B cell (primary cell): ENCODE measurements around the gene SIGLEC8. TPM values are rescaled to one million over a fixed set of nuclear protein-coding genes. Genes with fewer than 3 reads are reported as not detected.

Experiments used
- ATAC-seq: fragments of 200-7000 bp; cut with Tn5 transposase; one replicate; pipeline ENCODE4 v1.10.0; 2021; ENCODE audit warnings: low read depth, mild to moderate bottlenecking, moderate number of reproducible peaks, moderate library complexity
- CTCF ChIA-PET: fragments of 350-600 bp; sonication (Branson Sonifier 250); formaldehyde crosslinking; loops from one replicate; lab custom pipeline; 2021; ENCODE audit warnings: antibody characterized with exemption, inconsistent platforms; lab: Charles Lee
- POLR2A ChIA-PET: fragments of 350-600 bp; sonication (Branson Sonifier 250); formaldehyde crosslinking; loops from one replicate; lab custom pipeline; 2021; ENCODE audit warnings: antibody characterized with exemption; lab: Charles Lee
- DNase-seq: peaks from one replicate; pipeline ENCODE4 v3.0.0; 2013
- H2AFZ ChIP-seq: 2 replicates; pipeline ENCODE4 v1.6.1; 2012; ENCODE audit warnings: mild to moderate bottlenecking, low read depth, low read length; ENCODE audit not compliant: insufficient read depth, poor library complexity, severe bottlenecking
- H3K27ac ChIP-seq, 2 donors: 1 replicate in 1 of 2; 2 replicates in 1 of 2; pipeline ENCODE4 v1.5.1; 2012 to 2013; ENCODE audit warnings: low read length in 2 of 2, mild to moderate bottlenecking in 2 of 2, moderate library complexity in 1 of 2
- H3K27me3 ChIP-seq, 4 experiments: fragments of 200-600 bp in 1 of 4; sonication (generic) in 1 of 4; replicated peaks in 1 of 4; 1 replicate in 2 of 4; 2 replicates in 2 of 4; pipeline versions ENCODE4 v1.6.1 to v1.7.0; 2013 to 2016; ENCODE audit warnings: low read length in 3 of 4, mild to moderate bottlenecking in 2 of 4, mixed read lengths in 1 of 4, moderate library complexity in 1 of 4; ENCODE audit not compliant: insufficient read depth in 4 of 4, control insufficient read depth in 3 of 4; ENCODE audit errors: control extremely low read depth in 1 of 4
- H3K36me3 ChIP-seq, 2 experiments: replicated peaks in 1 of 2; 1 replicate in 1 of 2; 2 replicates in 1 of 2; pipeline versions ENCODE4 v1.6.1 to v1.7.1; 2013; ENCODE audit warnings: low read length in 1 of 2; ENCODE audit not compliant: insufficient read depth in 2 of 2, control insufficient read depth in 1 of 2; ENCODE audit errors: control extremely low read depth in 1 of 2, extremely low read depth in 1 of 2
- H3K4me1 ChIP-seq, 2 donors: fragments of 200-600 bp in 1 of 2; sonication (generic) in 1 of 2; 1 replicate in 1 of 2; 2 replicates in 1 of 2; pipeline versions ENCODE4 v1.5.1 to v1.6.1; 2013 to 2017; ENCODE audit warnings: low read length in 2 of 2; ENCODE audit not compliant: control insufficient read depth in 2 of 2, insufficient read depth in 2 of 2
- H3K4me2 ChIP-seq: replicated peaks from 2 replicates; pipeline ENCODE3; 2012; ENCODE audit warnings: mild to moderate bottlenecking, low read depth, low read length; ENCODE audit not compliant: poor library complexity, severe bottlenecking
- H3K4me3 ChIP-seq, 5 experiments: fragments of 200-600 bp in 1 of 5; sonication (generic) in 1 of 5; 1 replicate in 3 of 5; 2 replicates in 2 of 5; pipeline versions ENCODE4 v1.5.1 to v1.7.0; 2011 to 2016; ENCODE audit warnings: low read length in 4 of 5, mild to moderate bottlenecking in 4 of 5, low read depth in 2 of 5, control low read depth in 1 of 5, moderate library complexity in 1 of 5; ENCODE audit not compliant: insufficient read depth in 1 of 5; ENCODE audit errors: control extremely low read depth in 1 of 5, extremely low read depth in 1 of 5
- H3K79me2 ChIP-seq: fragments of 200-600 bp; sonication (generic); one replicate; pipeline ENCODE4 v1.6.0; 2016; ENCODE audit warnings: low read length; ENCODE audit not compliant: control insufficient read depth, insufficient read depth
- H3K9ac ChIP-seq: fragments of 200-600 bp; sonication (generic); 2 replicates; pipeline ENCODE4 v1.6.1; 2017; ENCODE audit warnings: mild to moderate bottlenecking, low read length, moderate library complexity
- H3K9me3 ChIP-seq, 3 donors: one replicate each; pipeline versions ENCODE4 v1.6.1 to v1.7.1; 2013; ENCODE audit warnings: low read length in 2 of 3; ENCODE audit not compliant: control insufficient read depth in 2 of 3, insufficient read depth in 1 of 3; ENCODE audit errors: control extremely low read depth in 1 of 3
- H4K20me1 ChIP-seq: 2 replicates; pipeline ENCODE4 v1.6.0; 2012; ENCODE audit warnings: mild to moderate bottlenecking, low read length; ENCODE audit not compliant: insufficient read depth, control insufficient read depth, poor library complexity, severe bottlenecking
- H3K27ac Mint-ChIP-seq: one replicate; pipeline ENCODE4 v1.8.0; 2021; ENCODE audit warnings: mixed read lengths
- H3K27me3 Mint-ChIP-seq: one replicate; pipeline ENCODE4 v1.8.0; 2021; ENCODE audit warnings: mixed read lengths
- H3K4me1 Mint-ChIP-seq: one replicate; pipeline ENCODE4 v1.8.0; 2021; ENCODE audit warnings: mixed read lengths
- H3K4me3 Mint-ChIP-seq: one replicate; pipeline ENCODE4 v1.8.0; 2021; ENCODE audit warnings: mixed read lengths
- H3K9me3 Mint-ChIP-seq: one replicate; pipeline ENCODE4 v1.8.0; 2022; ENCODE audit warnings: mixed read lengths; ENCODE audit not compliant: insufficient read depth
- CTCF ChIP-seq: fragments of 200-600 bp; IDR thresholded peaks from one replicate; pipeline ENCODE4 v1.8.0; 2022; ENCODE audit warnings: antibody characterized with exemption, mild to moderate bottlenecking
- EZH2 ChIP-seq: IDR thresholded peaks from 2 replicates; pipeline ENCODE4 v1.6.1; 2012; ENCODE audit warnings: borderline replicate concordance, low read depth, mild to moderate bottlenecking, moderate library complexity, low read length; ENCODE audit not compliant: insufficient read depth, poor library complexity, severe bottlenecking
- whole genome bisulfite sequencing: methylation state at CpG from one replicate; pipeline ENCODE4 v1.1.5; 2013; ENCODE audit warnings: missing lambda C conversion rate; ENCODE audit not compliant: insufficient coverage; 5-methylcytosine and 5-hydroxymethylcytosine counted together
- intact Hi-C: fragments of 100-400 bp; cut with micrococcal nuclease; formaldehyde crosslinking; loops from one replicate; pipeline ENCODE4 v1.10.0; 2022
- polyA plus RNA-seq: library from polyadenylated mRNA; depleted of rRNA; stranded (reverse); fragments of >200 nt; gene quantifications from 2 replicates; pipeline ENCODE4 v1.2.3, GENCODE V29; 2012
- total RNA-seq, 2 donors: library from RNA; stranded (reverse); fragments of 120-200 nt in 1 of 2; gene quantifications; 1 replicate in 1 of 2; 2 replicates in 1 of 2; pipeline versions ENCODE4 v1.2.3 to v1.2.4, GENCODE V29; 2013 to 2022

The SIGLEC8 gene
- total and polyA plus RNA-seq, 2 donors (not counting 1 experiment from before 2014, with no cell fraction given) = not detected

DNA sequence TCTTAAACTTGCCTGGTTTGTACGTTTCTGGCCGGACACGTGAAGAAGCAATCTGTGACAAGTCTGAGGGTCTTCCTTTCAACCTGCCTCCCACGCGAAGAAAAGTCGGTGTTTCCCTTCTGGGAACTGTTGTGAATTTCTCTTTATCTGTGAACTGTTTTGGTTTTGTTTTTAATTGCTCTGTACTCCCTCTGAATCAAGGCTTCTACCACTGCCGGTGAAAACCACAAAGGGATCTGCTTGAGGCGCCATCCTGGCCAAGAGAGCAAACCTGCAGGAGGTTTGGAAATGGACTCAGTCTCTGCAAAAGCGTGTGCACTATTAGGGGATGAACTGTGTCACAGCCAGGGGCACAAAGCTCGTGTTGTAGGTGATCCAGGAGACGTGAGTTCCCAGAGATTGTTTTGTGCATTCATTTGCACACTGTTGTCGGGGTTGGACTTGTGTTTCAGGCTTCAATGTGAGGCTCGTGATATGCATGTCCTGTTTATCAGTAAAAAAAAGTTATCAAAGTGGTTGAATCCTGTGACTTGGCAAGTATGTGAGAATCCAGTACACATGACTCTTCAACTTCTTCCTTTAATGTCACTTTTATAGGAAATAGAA lies 9.7 kb downstream of the SIGLEC8 start:
- H3K27ac Mint-ChIP-seq = no peak overlapping the region
- no peak overlapping the region for H3K9ac ChIP-seq
- WGBS = 6% methylated on average over 8 of the region's 13 CpGs

More for the DNA sequence above, 9.7 kb downstream of the SIGLEC8 start:
- no peaks in the 10 kb centered on the region for H4K20me1 ChIP-seq
- peaks cover 48% of the 10 kb centered on the region for H3K27me3 Mint-ChIP-seq
- ChIA-PET CTCF (interaction anchor here (0.7 to 1.9 kb wide), 5 partner anchors 23 to 213 kb away, joined by 3 to 4 read pairs (median 3); no protein-coding TSS in a partner anchor), POLR2A (no interaction called here)
- ATAC-seq (no peak), DNase-seq (no peak)
- TF ChIP-seq EZH2 (no peak), CTCF (no peak)
- no peak overlapping the region for H3K4me3 ChIP-seq
- peak overlapping the region; percentile 15 for H2AFZ ChIP-seq
- peaks cover 0 to 30% (median 7%) of the 10 kb centered on the region in 4 experiments for H3K27me3 ChIP-seq
- no peaks in the 10 kb centered on the region for H3K36me3 ChIP-seq
- intact Hi-C loops = no loop called here
- H3K9me3 ChIP-seq = peaks cover 0 to 16% (median 0%) of the 10 kb centered on the region in 3 donors
- no peaks in the 10 kb centered on the region for H3K79me2 ChIP-seq
- H3K4me2 ChIP-seq = no peak overlapping the region
- peaks cover 4% of the 10 kb centered on the region for H3K4me1 Mint-ChIP-seq
- no peak overlapping the region for H3K27ac ChIP-seq
- peaks cover 0 to 5% of the 10 kb centered on the region in 2 donors for H3K4me1 ChIP-seq
- no peaks in the 10 kb centered on the region for H3K9me3 Mint-ChIP-seq
- H3K4me3 Mint-ChIP-seq = no peak overlapping the region
